Measurements from ENCODE around the gene HDAC4. TPM values are rescaled to one million over a fixed set of nuclear protein-coding genes. Genes with fewer than 3 reads are reported as not detected.

HDAC4 gene
- total RNA-seq, 1 donor from 2014 or later, result 11.8 TPM

GRCh38 chr2:239204136-239204875 lies 196.5 kb downstream of the HDAC4 start:
- H4K20me1 ChIP-seq (ENCODE audit: insufficient read depth, low read length), result peaks cover 29% of the 10 kb centered on the region
- Mint-ChIP-seq H3K27ac (ENCODE audit: unreplicated experiment) (no peak overlapping the region), H3K27me3 (ENCODE audit: low read depth, unreplicated experiment) (no peaks in the 10 kb centered on the region), H3K4me3 (ENCODE audit: unreplicated experiment) (no peak overlapping the region), H3K4me1 (ENCODE audit: low read depth, unreplicated experiment) (no peaks in the 10 kb centered on the region), H3K36me3 (ENCODE audit: low read depth, unreplicated experiment) (no peaks in the 10 kb centered on the region), H3K9me3 (ENCODE audit: unreplicated experiment) (no peaks in the 10 kb centered on the region)
- no peaks in the 10 kb centered on the region for H3K36me3 ChIP-seq (ENCODE audit: insufficient read depth, low read length)
- TF ChIP-seq CTCF (IDR thresholded peaks at IDR 0.05; ENCODE audit: insufficient read depth, low read depth, low read length), result no peak
- no peak for TF ChIP-seq EZH2 (IDR thresholded peaks at IDR 0.05; ENCODE audit: insufficient read depth, low read length)
- no peak overlapping the region for H2AFZ ChIP-seq (ENCODE audit: low read depth, low read length)
- no peaks in the 10 kb centered on the region for H3K79me2 ChIP-seq (ENCODE audit: insufficient read depth, low read length)
- no peak overlapping the region for H3K4me3 ChIP-seq (ENCODE audit: insufficient read depth, low read depth, low read length)
- no peak overlapping the region for H3K4me2 ChIP-seq (ENCODE audit: low read length)
- H3K4me1 ChIP-seq (ENCODE audit: insufficient read depth, low read length), result no peaks in the 10 kb centered on the region
- no peak overlapping the region for H3K9ac ChIP-seq (ENCODE audit: low read length)
- H3K27ac ChIP-seq (ENCODE audit: low read depth, low read length), result no peak overlapping the region
- H3K27me3 ChIP-seq (ENCODE audit: insufficient read depth, low read length), result peaks cover 2% of the 10 kb centered on the region
- DNase-seq (ENCODE audit: low read depth) (no peak), FAIRE-seq (no peak)
- no peaks in the 10 kb centered on the region for H3K9me3 ChIP-seq (ENCODE audit: insufficient read depth, low read depth, low read length)

- Mint-ChIP-seq H3K27me3 (ENCODE audit: low read depth, unreplicated experiment) (no peaks in the 10 kb centered on the region), H3K36me3 (ENCODE audit: low read depth, unreplicated experiment) (no peaks in the 10 kb centered on the region), H3K4me3 (ENCODE audit: unreplicated experiment) (no peak overlapping the region), H3K9me3 (ENCODE audit: unreplicated experiment) (no peaks in the 10 kb centered on the region), H3K27ac (ENCODE audit: unreplicated experiment) (no peak overlapping the region), H3K4me1 (ENCODE audit: low read depth, unreplicated experiment) (no peaks in the 10 kb centered on the region)
- FAIRE-seq, result no peak
- Histone ChIP-seq H3K4me1 (ENCODE audit: insufficient read depth, low read length) (no peaks in the 10 kb centered on the region), H3K27me3 (ENCODE audit: insufficient read depth, low read length) (no peaks in the 10 kb centered on the region), H3K79me2 (ENCODE audit: insufficient read depth, low read length) (no peaks in the 10 kb centered on the region), H3K4me2 (ENCODE audit: low read length) (no peak overlapping the region), H2AFZ (ENCODE audit: low read depth, low read length) (no peak overlapping the region), H3K9me3 (ENCODE audit: insufficient read depth, low read depth, low read length) (no peaks in the 10 kb centered on the region), H3K36me3 (ENCODE audit: insufficient read depth, low read length) (no peaks in the 10 kb centered on the region), H3K9ac (ENCODE audit: low read length) (no peak overlapping the region), H3K4me3 (ENCODE audit: insufficient read depth, low read depth, low read length) (no peak overlapping the region), H4K20me1 (ENCODE audit: insufficient read depth, low read length) (peaks cover 24% of the 10 kb centered on the region), H3K27ac (ENCODE audit: low read depth, low read length) (no peak overlapping the region)
- DNase-seq (ENCODE audit: low read depth), result no peak
- TF ChIP-seq EZH2 (IDR thresholded peaks at IDR 0.05; ENCODE audit: insufficient read depth, low read length) (no peak), CTCF (IDR thresholded peaks at IDR 0.05; ENCODE audit: insufficient read depth, low read depth, low read length) (no peak)
Measured at GRCh38 chr2:239203443-239204135, 197.2 kb downstream of the HDAC4 start.

GRCh38 chr2:239202836-239203235 lies 198.0 kb downstream of the HDAC4 start:
- Histone ChIP-seq H3K4me3 (ENCODE audit: insufficient read depth, low read depth, low read length) (no peak overlapping the region), H4K20me1 (ENCODE audit: insufficient read depth, low read length) (peaks cover 24% of the 10 kb centered on the region), H3K27ac (ENCODE audit: low read depth, low read length) (no peak overlapping the region), H3K79me2 (ENCODE audit: insufficient read depth, low read length) (no peaks in the 10 kb centered on the region), H3K4me2 (ENCODE audit: low read length) (no peak overlapping the region), H3K4me1 (ENCODE audit: insufficient read depth, low read length) (no peaks in the 10 kb centered on the region), H3K9ac (ENCODE audit: low read length) (no peak overlapping the region), H2AFZ (ENCODE audit: low read depth, low read length) (no peak overlapping the region), H3K9me3 (ENCODE audit: insufficient read depth, low read depth, low read length) (no peaks in the 10 kb centered on the region), H3K36me3 (ENCODE audit: insufficient read depth, low read length) (no peaks in the 10 kb centered on the region), H3K27me3 (ENCODE audit: insufficient read depth, low read length) (no peaks in the 10 kb centered on the region)
- TF ChIP-seq EZH2 (IDR thresholded peaks at IDR 0.05; ENCODE audit: insufficient read depth, low read length), result no peak
- no peak for TF ChIP-seq CTCF (IDR thresholded peaks at IDR 0.05; ENCODE audit: insufficient read depth, low read depth, low read length)
- Mint-ChIP-seq H3K27ac (ENCODE audit: unreplicated experiment) (no peak overlapping the region), H3K4me1 (ENCODE audit: low read depth, unreplicated experiment) (no peaks in the 10 kb centered on the region), H3K4me3 (ENCODE audit: unreplicated experiment) (no peak overlapping the region), H3K9me3 (ENCODE audit: unreplicated experiment) (no peaks in the 10 kb centered on the region), H3K36me3 (ENCODE audit: low read depth, unreplicated experiment) (peaks cover 2% of the 10 kb centered on the region), H3K27me3 (ENCODE audit: low read depth, unreplicated experiment) (no peaks in the 10 kb centered on the region)
- DNase-seq (ENCODE audit: low read depth) (no peak), FAIRE-seq (no peak)
